Esophagus muscularis mucosa (tissue), 3 donors: Measurements from ENCODE around the gene ADD2.

Experiments used
- CTCF ChIP-seq, 3 experiments: fragments of 200-600 bp in 2 of 3; fragments of 450-650 bp in 1 of 3; sonication (generic) in 2 of 3; IDR thresholded peaks; one replicate each; pipeline ENCODE4 v1.5.1; 2017 to 2019; ENCODE audit warnings: antibody characterized with exemption in 3 of 3, mild to moderate bottlenecking in 2 of 3, moderate library complexity in 1 of 3
- POLR2A ChIP-seq: fragments of 450-650 bp; IDR thresholded peaks from one replicate; pipeline ENCODE4 v1.6.1; 2017; ENCODE audit warnings: antibody characterized with exemption, moderate library complexity, mild to moderate bottlenecking, low read depth
- POLR2AphosphoS5 ChIP-seq, 2 donors: sonication (generic); formaldehyde crosslinking; IDR thresholded peaks; one replicate each; pipeline ENCODE4 v1.6.1; 2017; ENCODE audit warnings: antibody characterized with exemption in 2 of 2

- no peak for TF ChIP-seq POLR2A
- TF ChIP-seq CTCF (IDR thresholded peaks at IDR 0.05), result no peak
- TF ChIP-seq POLR2AphosphoS5 (IDR thresholded peaks at IDR 0.05), result no peak
Measured at GRCh38 chr2:70696142-70696541, 71.9 kb downstream of the ADD2 start.
